Keratinocyte (primary cell): ENCODE measurements around the gene LACTB. TPM values are rescaled to one million over a fixed set of nuclear protein-coding genes. Genes with fewer than 3 reads are reported as not detected.

ENCODE experiments used
- DNase-seq: peaks from one replicate; pipeline ENCODE4 v3.0.0-alpha.2; 2011; ENCODE audit warnings: low read depth, missing footprints, low spot score
- FAIRE-seq: peaks from 2 replicates; lab custom pipeline; 2011; peaks lifted over from hg19 to GRCh38; lab: Jason Lieb, UNC
- H2AFZ ChIP-seq: 2 replicates; pipeline ENCODE4 v1.6.0; 2012; ENCODE audit warnings: low read length, control low read depth, inconsistent platforms; ENCODE audit not compliant: control insufficient read depth
- H3K27ac ChIP-seq: 2 replicates; pipeline ENCODE4 v1.5.1; 2011; ENCODE audit warnings: low read length; ENCODE audit not compliant: control insufficient read depth, insufficient read depth
- H3K27me3 ChIP-seq: 3 replicates; pipeline ENCODE4 v1.6.0; 2011; ENCODE audit warnings: low read length; ENCODE audit not compliant: control insufficient read depth, insufficient read depth; ENCODE audit errors: extremely low read depth
- H3K36me3 ChIP-seq, 2 experiments: 2 replicates in 1 of 2; 3 replicates in 1 of 2; pipeline ENCODE4 v1.5.1; 2011; ENCODE audit warnings: low read length in 2 of 2, mild to moderate bottlenecking in 1 of 2; ENCODE audit not compliant: control insufficient read depth in 2 of 2, insufficient read depth in 2 of 2; ENCODE audit errors: extremely low read depth in 1 of 2
- H3K4me1 ChIP-seq: 3 replicates; pipeline ENCODE4 v1.5.1; 2011; ENCODE audit warnings: low read length; ENCODE audit not compliant: control insufficient read depth, insufficient read depth; ENCODE audit errors: extremely low read depth
- H3K4me2 ChIP-seq: 3 replicates; pipeline ENCODE4 v1.6.0; 2011; ENCODE audit warnings: low read depth, low read length; ENCODE audit not compliant: control insufficient read depth, insufficient read depth; ENCODE audit errors: extremely low read depth
- H3K4me3 ChIP-seq, 3 experiments: fragments of 200-600 bp in 1 of 3; sonication (generic) in 1 of 3; 2 replicates in 2 of 3; 3 replicates in 1 of 3; pipeline ENCODE4 v1.5.1; 2011 to 2016; ENCODE audit warnings: low read length in 3 of 3, mild to moderate bottlenecking in 3 of 3, control low read depth in 2 of 3, inconsistent platforms in 1 of 3, low read depth in 1 of 3, mixed read lengths in 1 of 3, mixed run types in 1 of 3, moderate library complexity in 1 of 3; ENCODE audit not compliant: control insufficient read depth in 2 of 3, insufficient read depth in 2 of 3; ENCODE audit errors: extremely low read depth in 1 of 3
- H3K79me2 ChIP-seq: 2 replicates; pipeline ENCODE4 v1.6.0; 2012; ENCODE audit warnings: low read length; ENCODE audit not compliant: control insufficient read depth, insufficient read depth
- H3K9ac ChIP-seq: 3 replicates; pipeline ENCODE4 v1.6.0; 2011; ENCODE audit warnings: low read length; ENCODE audit not compliant: control insufficient read depth, insufficient read depth; ENCODE audit errors: extremely low read depth
- H3K9me1 ChIP-seq: 3 replicates; pipeline ENCODE4 v1.6.0; 2011; ENCODE audit warnings: low read length; ENCODE audit not compliant: control insufficient read depth, insufficient read depth; ENCODE audit errors: extremely low read depth
- H3K9me3 ChIP-seq: 2 replicates; pipeline ENCODE4 v1.5.1; 2012; ENCODE audit warnings: low read depth, low read length; ENCODE audit not compliant: control insufficient read depth
- H4K20me1 ChIP-seq: 3 replicates; pipeline ENCODE4 v1.6.0; 2011; ENCODE audit warnings: low read length; ENCODE audit not compliant: control insufficient read depth, insufficient read depth; ENCODE audit errors: extremely low read depth
- EZH2 ChIP-seq: IDR thresholded peaks from one replicate; pipeline ENCODE4 v1.6.1; 2012; ENCODE audit warnings: inconsistent platforms, mild to moderate bottlenecking, low read length, moderate library complexity
- dilution Hi-C: fragments of 300-500 bp; cut with MboI; formaldehyde crosslinking; loops from one replicate; pipeline ENCODE4 v1.7.0; 2020; ENCODE audit warnings: low sequenced_read_pairs; ENCODE audit not compliant: extremely low pct_ligation_motif_present
- polyA plus RNA-seq, 5 experiments: library from polyadenylated mRNA; depleted of rRNA in 3 of 5; stranded (reverse) in 3 of 5; stranded (forward) in 1 of 5; unstranded in 1 of 5; fragments of >200 nt; gene quantifications; 1 replicate in 1 of 5; 2 replicates in 3 of 5; 3 replicates in 1 of 5; pipeline versions ENCODE4 v1.2.1 to v1.2.3, GENCODE V29; 2011 to 2012; ENCODE audit warnings: missing spikeins in 2 of 5, low read depth in 1 of 5, low replicate concordance in 1 of 5
- TF ChIP-seq, protein P1 (sequence below), 3 experiments: IDR thresholded peaks in 1 of 3; conservative IDR thresholded peaks in 1 of 3; optimal IDR thresholded peaks in 1 of 3; 2 replicates in 2 of 3; 3 replicates in 1 of 3; pipeline versions ENCODE3 to v1.5.1; 2011; ENCODE audit warnings: low read length in 3 of 3, mild to moderate bottlenecking in 3 of 3, moderate library complexity in 2 of 3, control low read depth in 1 of 3, inconsistent platforms in 1 of 3; ENCODE audit not compliant: insufficient read depth in 2 of 3; ENCODE audit errors: extremely low read depth in 1 of 3

Gene LACTB
- polyA plus RNA-seq, 1 donor (not counting 4 experiments of a cell fraction or from before 2014, with no cell fraction given): 27.4 TPM

DNA sequence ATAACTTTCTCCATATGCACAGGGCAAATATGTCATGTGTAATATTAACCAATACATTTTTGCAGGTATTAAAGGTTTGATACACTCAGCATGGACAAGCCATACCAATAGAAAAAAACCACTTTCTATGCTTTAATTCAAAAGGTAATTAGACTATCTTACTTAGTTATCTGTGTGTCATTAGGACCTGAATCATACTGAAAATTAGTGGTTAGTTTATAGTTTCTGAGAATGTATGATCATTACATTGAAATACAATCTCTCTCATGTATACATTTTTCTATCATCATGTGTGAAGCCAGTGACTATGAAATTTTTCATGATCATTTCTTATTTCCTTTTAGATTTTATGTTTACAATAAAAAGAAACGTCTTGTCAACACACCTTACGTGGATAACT lies 19.3 kb downstream of the LACTB start:
- Histone ChIP-seq H3K27ac (no peak overlapping the region), H3K9ac (no peak overlapping the region), H3K9me3 (no peaks in the 10 kb centered on the region), H3K79me2 (no peaks in the 10 kb centered on the region), H3K36me3 (no peaks in the 10 kb centered on the region), H3K4me1 (peaks cover 5% of the 10 kb centered on the region), H4K20me1 (no peaks in the 10 kb centered on the region), H2AFZ (no peak overlapping the region), H3K4me2 (no peak overlapping the region), H3K9me1 (no peaks in the 10 kb centered on the region), H3K27me3 (no peaks in the 10 kb centered on the region), H3K4me3 (no peak overlapping the region)
- TF ChIP-seq EZH2: no peak
- TF ChIP-seq, protein P1, sequence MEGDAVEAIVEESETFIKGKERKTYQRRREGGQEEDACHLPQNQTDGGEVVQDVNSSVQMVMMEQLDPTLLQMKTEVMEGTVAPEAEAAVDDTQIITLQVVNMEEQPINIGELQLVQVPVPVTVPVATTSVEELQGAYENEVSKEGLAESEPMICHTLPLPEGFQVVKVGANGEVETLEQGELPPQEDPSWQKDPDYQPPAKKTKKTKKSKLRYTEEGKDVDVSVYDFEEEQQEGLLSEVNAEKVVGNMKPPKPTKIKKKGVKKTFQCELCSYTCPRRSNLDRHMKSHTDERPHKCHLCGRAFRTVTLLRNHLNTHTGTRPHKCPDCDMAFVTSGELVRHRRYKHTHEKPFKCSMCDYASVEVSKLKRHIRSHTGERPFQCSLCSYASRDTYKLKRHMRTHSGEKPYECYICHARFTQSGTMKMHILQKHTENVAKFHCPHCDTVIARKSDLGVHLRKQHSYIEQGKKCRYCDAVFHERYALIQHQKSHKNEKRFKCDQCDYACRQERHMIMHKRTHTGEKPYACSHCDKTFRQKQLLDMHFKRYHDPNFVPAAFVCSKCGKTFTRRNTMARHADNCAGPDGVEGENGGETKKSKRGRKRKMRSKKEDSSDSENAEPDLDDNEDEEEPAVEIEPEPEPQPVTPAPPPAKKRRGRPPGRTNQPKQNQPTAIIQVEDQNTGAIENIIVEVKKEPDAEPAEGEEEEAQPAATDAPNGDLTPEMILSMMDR (optimal IDR thresholded peaks at IDR 0.05 in 1 of 3, IDR thresholded peaks at IDR 0.05 in 1 of 3, conservative IDR thresholded peaks at IDR 0.05 in 1 of 3; ENCODE audit: extremely low read depth in 1 of 3, insufficient read depth in 2 of 3, low read length in 3 of 3): no peak
- DNase-seq (no peak), FAIRE-seq (no peak)
- dilution Hi-C loops: no loop called here

DNA sequence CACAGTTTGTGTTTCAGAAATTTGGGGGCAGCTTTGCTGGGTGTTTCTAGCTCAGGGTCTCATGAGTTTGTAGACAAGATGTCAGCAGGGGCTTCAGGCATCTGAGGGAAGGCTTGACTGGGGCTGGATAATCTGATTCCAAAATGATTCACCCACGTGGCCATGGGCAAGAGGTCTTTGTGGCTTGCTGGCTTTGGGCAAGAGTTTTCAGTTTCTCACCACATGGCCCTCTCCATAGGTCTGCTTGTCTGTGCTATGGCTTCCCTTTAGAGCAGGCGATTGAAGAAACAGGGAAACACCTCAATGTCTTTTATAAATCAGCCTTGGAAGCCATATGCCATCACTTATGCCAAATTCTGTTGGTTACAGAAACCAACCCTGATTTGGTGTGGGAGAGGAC lies 23.8 kb downstream of the LACTB start:
- H3K9ac ChIP-seq: no peak overlapping the region
- no peak overlapping the region for H2AFZ ChIP-seq
- H3K4me3 ChIP-seq: no peak overlapping the region
- no peaks in the 10 kb centered on the region for H3K9me3 ChIP-seq
- no peak overlapping the region for H3K27ac ChIP-seq
- H3K36me3 ChIP-seq: peaks cover 0 to 4% of the 10 kb centered on the region in 2 experiments
- FAIRE-seq (no peak), DNase-seq (no peak)
- no peak overlapping the region for H3K4me2 ChIP-seq
- no peaks in the 10 kb centered on the region for H3K27me3 ChIP-seq
- dilution Hi-C loops: no loop called here
- no peaks in the 10 kb centered on the region for H3K4me1 ChIP-seq
- TF ChIP-seq EZH2: no peak
- TF ChIP-seq, protein P1 (optimal IDR thresholded peaks at IDR 0.05 in 1 of 3, IDR thresholded peaks at IDR 0.05 in 1 of 3, conservative IDR thresholded peaks at IDR 0.05 in 1 of 3; ENCODE audit: extremely low read depth in 1 of 3, insufficient read depth in 2 of 3, low read length in 3 of 3): no peak
- H3K79me2 ChIP-seq: no peaks in the 10 kb centered on the region
- H3K9me1 ChIP-seq: no peaks in the 10 kb centered on the region
- no peaks in the 10 kb centered on the region for H4K20me1 ChIP-seq
